Neural cell (in vitro differentiated cells): Measurements from ENCODE around the gene CCDC174. TPM values are rescaled to one million over a fixed set of nuclear protein-coding genes. Genes with fewer than 3 reads are reported as not detected.

Experiments
- H2AFZ ChIP-seq: fragments of 200-600, 300-800 bp; sonication (generic), shearing (Covaris generic); 2 replicates; pipeline ENCODE4 v1.6.0; 2014; ENCODE audit warnings: low read depth, mild to moderate bottlenecking, antibody characterized with exemption, low read length, moderate library complexity
- H3F3A ChIP-seq: fragments of 200-600 bp; shearing (Covaris generic); 2 replicates; pipeline ENCODE4 v1.6.1; 2016; ENCODE audit warnings: mild to moderate bottlenecking, moderate library complexity, mixed read lengths, antibody characterized with exemption, low read length; ENCODE audit not compliant: insufficient read depth, poor library complexity, severe bottlenecking
- H3K27ac ChIP-seq: fragments of 200-600, 300-800 bp; sonication (generic), shearing (Covaris generic); 2 replicates; pipeline ENCODE4 v1.5.1; 2014; ENCODE audit warnings: mild to moderate bottlenecking, low read length, moderate library complexity
- H3K27me3 ChIP-seq: fragments of 300-800, 200-600 bp; sonication (generic), shearing (Covaris generic); 2 replicates; pipeline ENCODE4 v1.6.0; 2014; ENCODE audit warnings: mild to moderate bottlenecking, low read depth, low read length, moderate library complexity; ENCODE audit not compliant: insufficient read depth
- H3K36me3 ChIP-seq: fragments of 300-800, 200-600 bp; sonication (generic), shearing (Covaris generic); 2 replicates; pipeline ENCODE4 v1.5.1; 2014; ENCODE audit warnings: mild to moderate bottlenecking, antibody characterized with exemption, low read length, moderate library complexity; ENCODE audit not compliant: insufficient read depth
- H3K4me2 ChIP-seq: fragments of 300-800, 200-600 bp; sonication (generic), shearing (Covaris generic); 2 replicates; pipeline ENCODE4 v1.6.0; 2014; ENCODE audit warnings: mild to moderate bottlenecking, low read length
- H3K4me3 ChIP-seq: fragments of 300-800, 200-600 bp; sonication (generic), shearing (Covaris generic); 2 replicates; pipeline ENCODE4 v1.5.1; 2014; ENCODE audit warnings: mild to moderate bottlenecking, low read length, moderate library complexity
- H3K79me2 ChIP-seq: fragments of 200-600 bp; shearing (Covaris generic); replicated peaks from 2 replicates; pipeline ENCODE4 v1.6.0; 2014; ENCODE audit warnings: mild to moderate bottlenecking, low read length, moderate library complexity; ENCODE audit not compliant: insufficient read depth
- H3K9ac ChIP-seq: fragments of 300-800, 200-600 bp; sonication (generic), shearing (Covaris generic); 2 replicates; pipeline ENCODE4 v1.6.1; 2016; ENCODE audit warnings: mild to moderate bottlenecking, low read length, mixed read lengths
- H3K9me2 ChIP-seq: fragments of 200-600 bp; shearing (Covaris generic); 2 replicates; pipeline ENCODE4 v1.6.1; 2016; ENCODE audit warnings: mild to moderate bottlenecking, low read length, mixed read lengths; ENCODE audit not compliant: insufficient read depth
- H3K9me3 ChIP-seq: fragments of 200-600, 300-800 bp; sonication (generic), shearing (Covaris generic); 2 replicates; pipeline ENCODE4 v1.6.1; 2016; ENCODE audit warnings: mild to moderate bottlenecking, mixed run types, low read length, moderate library complexity, mixed read lengths
- H4K20me1 ChIP-seq: fragments of 200-600 bp; shearing (Covaris generic); 2 replicates; pipeline ENCODE4 v1.6.1; 2016; ENCODE audit warnings: mild to moderate bottlenecking, mixed run types; ENCODE audit not compliant: insufficient read depth
- CTCF ChIP-seq: fragments of 450-650 bp; IDR thresholded peaks from 2 replicates; pipeline ENCODE4 v1.5.1; 2014; ENCODE audit warnings: antibody characterized with exemption, mild to moderate bottlenecking, moderate library complexity; ENCODE audit not compliant: poor library complexity, severe bottlenecking
- EP300 ChIP-seq: fragments of 450-650 bp; conservative IDR thresholded peaks from 2 replicates; pipeline ENCODE4 v1.6.1; 2014; ENCODE audit warnings: antibody characterized with exemption, mild to moderate bottlenecking, moderate library complexity; ENCODE audit not compliant: poor library complexity, severe bottlenecking
- EZH2 ChIP-seq: fragments of 200-600, 300-800 bp; shearing (Covaris generic), sonication (generic); IDR thresholded peaks from 2 replicates; pipeline ENCODE4 v1.6.1; 2014; ENCODE audit warnings: antibody characterized with exemption, low read length, borderline replicate concordance, mild to moderate bottlenecking; ENCODE audit not compliant: insufficient read depth, poor library complexity, severe bottlenecking
- MXI1 ChIP-seq: fragments of 450-650 bp; conservative IDR thresholded peaks from 2 replicates; pipeline ENCODE4 v1.6.1; 2014; ENCODE audit warnings: antibody characterized with exemption, mild to moderate bottlenecking; ENCODE audit not compliant: poor library complexity, severe bottlenecking
- POLR2AphosphoS5 ChIP-seq: IDR thresholded peaks from 2 replicates; pipeline ENCODE4 v1.6.1; 2012
- RAD21 ChIP-seq: fragments of 450-650 bp; conservative IDR thresholded peaks from 2 replicates; pipeline ENCODE4 v1.6.1; 2014; ENCODE audit warnings: antibody characterized with exemption, mild to moderate bottlenecking, moderate library complexity
- SMC3 ChIP-seq: fragments of 450-650 bp; conservative IDR thresholded peaks from 2 replicates; pipeline ENCODE4 v1.6.1; 2014; ENCODE audit warnings: antibody characterized with exemption, mild to moderate bottlenecking, moderate library complexity; ENCODE audit not compliant: poor library complexity
- TAF1 ChIP-seq: IDR thresholded peaks from 2 replicates; pipeline ENCODE4 v1.6.1; 2012; ENCODE audit warnings: low read depth
- polyA plus RNA-seq: library from polyadenylated mRNA; depleted of rRNA; stranded (reverse); fragments of >200 nt; gene quantifications from 2 replicates; pipeline ENCODE4 v1.2.3, GENCODE V29; 2014
- TF ChIP-seq, protein P1 (sequence below): IDR thresholded peaks from 2 replicates; pipeline ENCODE4 v1.6.1; 2012; ENCODE audit warnings: borderline replicate concordance

Gene CCDC174
- polyA plus RNA-seq, 1 donor from 2014 or later: 18.0 TPM

- Histone ChIP-seq H3K27ac (no peak overlapping the region), H3K9ac (no peak overlapping the region), H3K27me3 (peaks cover 14% of the 10 kb centered on the region), H3K4me2 (no peak overlapping the region), H3F3A (no peaks in the 10 kb centered on the region), H2AFZ (no peak overlapping the region), H3K4me3 (no peak overlapping the region), H3K9me2 (no peaks in the 10 kb centered on the region), H4K20me1 (no peaks in the 10 kb centered on the region), H3K36me3 (no peaks in the 10 kb centered on the region), H3K9me3 (no peaks in the 10 kb centered on the region), H3K79me2 (no peaks in the 10 kb centered on the region)
- no peak for TF ChIP-seq SMC3
- no peak for TF ChIP-seq POLR2AphosphoS5
- no peak for TF ChIP-seq MXI1
- no peak for TF ChIP-seq EP300
- no peak for TF ChIP-seq RAD21
- TF ChIP-seq, protein P1, sequence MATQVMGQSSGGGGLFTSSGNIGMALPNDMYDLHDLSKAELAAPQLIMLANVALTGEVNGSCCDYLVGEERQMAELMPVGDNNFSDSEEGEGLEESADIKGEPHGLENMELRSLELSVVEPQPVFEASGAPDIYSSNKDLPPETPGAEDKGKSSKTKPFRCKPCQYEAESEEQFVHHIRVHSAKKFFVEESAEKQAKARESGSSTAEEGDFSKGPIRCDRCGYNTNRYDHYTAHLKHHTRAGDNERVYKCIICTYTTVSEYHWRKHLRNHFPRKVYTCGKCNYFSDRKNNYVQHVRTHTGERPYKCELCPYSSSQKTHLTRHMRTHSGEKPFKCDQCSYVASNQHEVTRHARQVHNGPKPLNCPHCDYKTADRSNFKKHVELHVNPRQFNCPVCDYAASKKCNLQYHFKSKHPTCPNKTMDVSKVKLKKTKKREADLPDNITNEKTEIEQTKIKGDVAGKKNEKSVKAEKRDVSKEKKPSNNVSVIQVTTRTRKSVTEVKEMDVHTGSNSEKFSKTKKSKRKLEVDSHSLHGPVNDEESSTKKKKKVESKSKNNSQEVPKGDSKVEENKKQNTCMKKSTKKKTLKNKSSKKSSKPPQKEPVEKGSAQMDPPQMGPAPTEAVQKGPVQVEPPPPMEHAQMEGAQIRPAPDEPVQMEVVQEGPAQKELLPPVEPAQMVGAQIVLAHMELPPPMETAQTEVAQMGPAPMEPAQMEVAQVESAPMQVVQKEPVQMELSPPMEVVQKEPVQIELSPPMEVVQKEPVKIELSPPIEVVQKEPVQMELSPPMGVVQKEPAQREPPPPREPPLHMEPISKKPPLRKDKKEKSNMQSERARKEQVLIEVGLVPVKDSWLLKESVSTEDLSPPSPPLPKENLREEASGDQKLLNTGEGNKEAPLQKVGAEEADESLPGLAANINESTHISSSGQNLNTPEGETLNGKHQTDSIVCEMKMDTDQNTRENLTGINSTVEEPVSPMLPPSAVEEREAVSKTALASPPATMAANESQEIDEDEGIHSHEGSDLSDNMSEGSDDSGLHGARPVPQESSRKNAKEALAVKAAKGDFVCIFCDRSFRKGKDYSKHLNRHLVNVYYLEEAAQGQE: no peak
- TF ChIP-seq EZH2: no peak
- TF ChIP-seq CTCF: no peak
- no peak for TF ChIP-seq TAF1
Observed at GRCh38 chr3:14605744-14606143, 45.8 kb upstream of the CCDC174 start.

GRCh38 chr3:14606669-14607339, 44.8 kb upstream of the CCDC174 start:
- Histone ChIP-seq H3F3A (no peaks in the 10 kb centered on the region), H3K27ac (no peak overlapping the region), H3K9me3 (no peaks in the 10 kb centered on the region), H3K4me2 (no peak overlapping the region), H3K9ac (no peak overlapping the region), H3K27me3 (peaks cover 6% of the 10 kb centered on the region), H4K20me1 (no peaks in the 10 kb centered on the region), H3K36me3 (no peaks in the 10 kb centered on the region), H3K4me3 (no peak overlapping the region), H2AFZ (no peak overlapping the region), H3K79me2 (no peaks in the 10 kb centered on the region), H3K9me2 (no peaks in the 10 kb centered on the region)
- TF ChIP-seq EZH2 (no peak), MXI1 (no peak)
